Kasumi-1 (cell line): ENCODE data around the gene LRRC75A.

Experiments used
- DNase-seq, 2 experiments: peaks; one replicate each; lab custom pipeline; 2025; lab: John Stamatoyannopoulos, UW

LRRC75A gene

GRCh38 chr17:16493531-16494046, 1.6 kb upstream of the LRRC75A start:
- DNase-seq = no peak

- no peak for DNase-seq
Observed at GRCh38 chr17:16492613-16493530, 879 bp upstream of the LRRC75A start.

GRCh38 chr17:16491131-16491702, 776 bp downstream of the LRRC75A start:
- no peak for DNase-seq

GRCh38 chr17:16489431-16489830, 2.6 kb downstream of the LRRC75A start:
- DNase-seq = no peak

GRCh38 chr17:16488968-16489337, 3.0 kb downstream of the LRRC75A start:
- no peak for DNase-seq

GRCh38 chr17:16488186-16488967, 3.6 kb downstream of the LRRC75A start:
- DNase-seq = no peak

- no peak for DNase-seq
Observed at GRCh38 chr17:16486373-16487250, 5.4 kb downstream of the LRRC75A start.

GRCh38 chr17:16484445-16485175, 7.4 kb downstream of the LRRC75A start:
- DNase-seq = no peak

GRCh38 chr17:16483021-16483645, 8.9 kb downstream of the LRRC75A start:
- no peak for DNase-seq

- no peak for DNase-seq
Observed at GRCh38 chr17:16482253-16482652, 9.7 kb downstream of the LRRC75A start.

- DNase-seq = no peak
Observed at GRCh38 chr17:16480995-16481394, 11.0 kb downstream of the LRRC75A start.

GRCh38 chr17:16479264-16479663, 12.7 kb downstream of the LRRC75A start:
- DNase-seq = no peak

GRCh38 chr17:16478649-16479048, 13.3 kb downstream of the LRRC75A start:
- no peak for DNase-seq

- no peak for DNase-seq
Observed at GRCh38 chr17:16477666-16478065, 14.3 kb downstream of the LRRC75A start.

- no peak for DNase-seq
Observed at GRCh38 chr17:16477255-16477654, 14.7 kb downstream of the LRRC75A start.

- DNase-seq = no peak
Observed at GRCh38 chr17:16475179-16475704, 16.8 kb downstream of the LRRC75A start.

GRCh38 chr17:16474012-16474725, 17.8 kb downstream of the LRRC75A start:
- DNase-seq = no peak

- no peak for DNase-seq
Observed at GRCh38 chr17:16473044-16474011, 18.7 kb downstream of the LRRC75A start.
